Measurements from ENCODE around the gene KCNA10.

Gene KCNA10

GRCh38 chr1:110494522-110495406 is 24.2 kb downstream of the KCNA10 start:
- DNase-seq = no peak

GRCh38 chr1:110494036-110494435 is 24.9 kb downstream of the KCNA10 start:
- no peak for DNase-seq

- DNase-seq = no peak
Measured at GRCh38 chr1:110493059-110493699, 25.8 kb downstream of the KCNA10 start.

- no peak for DNase-seq
Measured at GRCh38 chr1:110492573-110492972, 26.4 kb downstream of the KCNA10 start.

GRCh38 chr1:110490791-110491451 is 28.1 kb downstream of the KCNA10 start:
- DNase-seq = no peak

- no peak for DNase-seq
Measured at GRCh38 chr1:110489973-110490542, 28.9 kb downstream of the KCNA10 start.

GRCh38 chr1:110489406-110489805 is 29.6 kb downstream of the KCNA10 start:
- DNase-seq = no peak

GRCh38 chr1:110488867-110489266 is 30.1 kb downstream of the KCNA10 start:
- DNase-seq = no peak

GRCh38 chr1:110488161-110488560 is 30.8 kb downstream of the KCNA10 start:
- DNase-seq = no peak

- DNase-seq = no peak
Measured at GRCh38 chr1:110487726-110488125, 31.2 kb downstream of the KCNA10 start.

- DNase-seq = no peak
Measured at GRCh38 chr1:110485725-110486124, 33.2 kb downstream of the KCNA10 start.

- DNase-seq = no peak
Measured at GRCh38 chr1:110484801-110485200, 34.2 kb downstream of the KCNA10 start.

GRCh38 chr1:110483308-110483685 is 35.7 kb downstream of the KCNA10 start:
- no peak for DNase-seq

GRCh38 chr1:110482662-110483307 is 36.2 kb downstream of the KCNA10 start:
- no peak for DNase-seq

- DNase-seq = no peak
Measured at GRCh38 chr1:110481968-110482623, 36.9 kb downstream of the KCNA10 start.

- no peak for DNase-seq
Measured at GRCh38 chr1:110480356-110481096, 38.4 kb downstream of the KCNA10 start.

- DNase-seq = no peak
Measured at GRCh38 chr1:110478886-110479285, 40.1 kb downstream of the KCNA10 start.

GRCh38 chr1:110477967-110478640 is 40.9 kb downstream of the KCNA10 start:
- no peak for DNase-seq

GRCh38 chr1:110477445-110477957 is 41.5 kb downstream of the KCNA10 start:
- no peak for DNase-seq

- no peak for DNase-seq
Measured at GRCh38 chr1:110477041-110477440, 41.9 kb downstream of the KCNA10 start.

Data from midbrain (tissue), 1 donor.